AG08395 (cell line): ENCODE data around the gene COX10.
"Not testable (repeated sequence)": the region's sequence is repeated elsewhere in the genome, so short reads cannot be mapped to it uniquely, and the experiment has no call there.

ENCODE experiments used
- DNase-seq: peaks from one replicate; pipeline ENCODE4 v3.0.0; 2012; ENCODE audit warnings: mixed read lengths, low spot score

Gene COX10

DNA sequence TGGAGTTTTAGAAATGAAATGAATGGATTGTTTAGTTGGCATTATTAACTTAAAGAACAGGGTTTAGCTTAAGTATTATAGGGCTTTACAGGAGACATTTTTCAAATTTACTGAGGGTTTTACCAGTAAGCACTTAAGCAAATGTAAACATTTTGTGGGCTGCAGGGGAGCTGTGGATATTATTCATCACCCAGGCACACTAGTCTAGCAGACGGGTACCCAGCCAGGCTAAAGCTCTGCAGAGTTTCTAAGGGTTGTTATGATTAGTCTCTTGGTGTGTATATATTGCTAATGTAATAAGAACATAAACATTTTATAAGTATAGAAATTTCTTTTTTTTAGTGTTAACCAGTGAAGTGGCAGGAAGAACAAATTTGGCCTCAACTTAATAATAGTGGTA lies 110.6 kb downstream of the COX10 start:
- DNase-seq: not testable (repeated sequence)

DNA sequence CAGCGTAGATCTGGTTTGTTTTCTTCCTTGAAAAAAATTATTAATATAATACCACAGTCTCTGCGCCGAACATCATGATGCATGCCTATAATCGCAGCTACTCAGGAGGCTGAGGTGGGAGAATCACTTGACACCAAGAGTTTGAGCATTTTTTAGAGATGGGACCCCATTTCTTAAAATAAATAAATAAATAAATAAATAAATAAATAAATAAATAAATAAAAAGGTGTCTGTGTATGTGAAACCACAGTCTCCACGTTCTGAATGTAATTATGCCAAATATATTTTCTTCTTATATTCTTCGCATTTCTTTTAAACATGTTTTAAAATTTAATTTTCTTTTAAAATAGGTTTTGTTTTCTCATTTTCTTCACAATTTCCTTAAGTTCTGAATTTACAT lies 112.8 kb downstream of the COX10 start:
- not testable (repeated sequence) for DNase-seq

DNA sequence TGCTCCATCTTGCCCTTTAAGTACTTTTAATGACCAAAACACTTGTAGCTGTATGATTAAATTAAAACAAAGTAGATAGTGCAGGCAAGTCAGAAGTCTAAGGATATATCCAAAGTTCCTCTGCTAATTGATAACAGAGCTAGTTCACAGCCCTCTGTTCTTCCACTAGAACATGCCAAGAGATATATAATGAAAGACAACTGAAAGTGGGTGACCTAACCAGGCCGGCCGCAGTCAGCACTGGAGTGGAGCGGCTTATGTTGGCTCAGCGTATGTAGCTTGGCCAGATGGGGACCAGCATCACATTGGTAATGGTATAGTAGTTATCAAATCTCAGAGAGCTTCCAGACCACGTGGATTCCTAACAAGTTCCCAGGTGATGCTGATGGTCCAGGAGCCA lies 115.2 kb downstream of the COX10 start:
- not testable (repeated sequence) for DNase-seq

DNA sequence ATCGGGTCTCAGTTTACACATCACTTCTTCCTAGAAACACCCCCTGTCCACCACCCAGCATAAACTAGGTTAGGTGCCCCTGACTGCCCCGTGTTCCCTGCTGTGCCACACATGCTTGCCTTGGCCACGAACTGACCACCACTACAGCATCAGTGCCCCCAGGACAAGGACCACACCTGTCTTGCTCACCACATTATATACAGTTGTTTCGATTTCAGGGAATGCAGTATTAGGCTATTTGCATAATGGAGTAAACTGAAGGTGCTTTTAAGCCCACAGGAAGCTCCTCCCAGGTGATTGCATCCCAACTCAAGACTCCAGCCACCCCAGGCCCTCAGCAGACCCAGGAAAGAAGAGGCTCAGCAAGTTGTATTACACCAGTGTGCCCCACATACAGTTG lies 117.1 kb downstream of the COX10 start:
- DNase-seq: not testable (repeated sequence)

DNA sequence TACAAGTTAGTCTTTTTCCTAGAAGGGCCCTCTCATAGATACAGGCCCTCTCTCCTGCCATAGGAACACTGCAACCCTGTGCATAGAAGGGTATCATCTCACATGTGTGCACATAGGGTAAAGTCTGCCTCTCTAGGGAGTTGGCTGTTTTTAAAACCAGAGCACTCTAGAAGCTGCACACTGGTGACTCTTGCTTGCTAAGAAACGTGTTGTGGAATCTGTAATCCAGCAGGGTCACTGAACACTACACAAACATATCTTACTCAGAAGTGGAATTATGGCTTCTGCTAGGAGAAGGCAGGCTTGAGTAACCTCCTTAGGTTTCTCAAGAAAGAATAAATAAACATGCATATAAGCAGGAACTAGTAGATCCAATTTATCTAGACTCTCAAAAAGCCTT lies 121.5 kb downstream of the COX10 start:
- not testable (repeated sequence) for DNase-seq

DNA sequence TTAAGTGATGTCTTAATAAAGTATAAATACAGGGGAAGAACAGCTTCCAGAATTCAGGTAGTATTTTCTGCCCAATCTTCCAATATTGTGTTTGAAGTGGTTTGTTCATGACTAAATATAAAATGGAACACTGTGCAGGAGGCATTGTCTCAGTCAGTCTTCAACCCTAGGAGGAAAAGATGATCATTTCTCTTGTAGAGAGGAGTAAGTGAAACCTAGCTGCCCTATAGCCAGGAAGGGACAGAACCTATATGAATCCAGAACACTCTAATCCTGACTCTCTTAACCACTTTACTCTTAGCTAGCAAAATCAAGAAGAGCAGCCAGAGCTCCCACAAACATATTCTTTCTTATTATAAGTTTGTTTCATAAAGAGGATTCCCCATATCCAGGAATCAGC lies 122.2 kb downstream of the COX10 start:
- not testable (repeated sequence) for DNase-seq

DNA sequence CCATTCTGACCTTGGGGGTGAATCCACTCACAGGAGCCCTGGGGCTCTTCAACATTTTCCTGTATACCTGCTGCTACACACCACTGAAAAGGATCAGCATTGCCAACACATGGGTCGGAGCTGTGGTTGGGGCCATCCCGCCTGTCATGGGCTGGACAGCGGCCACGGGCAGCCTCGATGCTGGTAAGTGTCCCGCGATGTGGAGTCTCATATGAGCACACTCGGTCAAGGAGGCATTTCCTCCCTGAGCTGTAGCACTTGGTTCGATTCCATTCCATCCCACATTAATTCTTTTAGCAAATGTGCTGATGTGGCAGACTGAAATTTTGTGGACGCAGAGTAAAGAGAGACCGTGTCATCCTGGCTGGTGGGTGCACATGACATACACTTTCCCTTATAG lies 122.7 kb downstream of the COX10 start:
- DNase-seq: not testable (repeated sequence)

DNA sequence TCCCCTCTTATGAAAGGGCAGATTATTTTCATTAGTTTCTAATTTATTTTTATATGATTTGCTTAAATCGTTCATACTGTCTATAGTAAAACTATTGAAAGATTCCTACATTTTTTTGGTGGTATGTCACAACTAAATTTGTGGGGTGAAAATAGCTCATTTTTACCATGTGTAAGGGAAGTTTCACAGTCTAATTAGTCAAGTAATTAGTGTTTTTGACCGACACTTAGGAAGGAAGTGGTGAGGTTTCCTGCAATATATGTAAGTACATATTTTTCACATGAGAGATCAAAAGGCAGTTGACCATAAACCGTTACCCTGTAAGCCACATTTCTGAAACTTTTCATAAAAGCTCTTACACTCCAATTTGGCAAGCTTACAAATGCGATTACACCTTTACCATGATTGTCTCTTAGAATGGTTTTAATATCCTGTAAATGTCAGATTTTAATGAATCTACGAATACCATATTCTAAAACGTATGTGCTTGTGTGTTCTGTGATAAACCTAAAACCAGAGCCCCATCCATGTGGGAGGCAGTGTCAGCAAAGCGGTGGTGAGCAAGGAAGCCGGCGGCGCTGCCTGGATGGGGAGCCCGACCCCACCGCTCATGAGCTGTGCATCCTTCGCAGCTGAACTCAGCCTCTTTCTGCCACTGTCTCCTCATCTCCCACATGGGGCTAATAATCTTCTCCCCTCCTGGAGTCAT lies 123.5 kb downstream of the COX10 start:
- not testable (repeated sequence) for DNase-seq

GRCh38 chr17:14196377-14196997 lies 127.2 kb downstream of the COX10 start:
- no peak for DNase-seq

GRCh38 chr17:14197057-14197456 lies 127.8 kb downstream of the COX10 start:
- DNase-seq: no peak

GRCh38 chr17:14197586-14197985 lies 128.3 kb downstream of the COX10 start:
- no peak for DNase-seq

DNA sequence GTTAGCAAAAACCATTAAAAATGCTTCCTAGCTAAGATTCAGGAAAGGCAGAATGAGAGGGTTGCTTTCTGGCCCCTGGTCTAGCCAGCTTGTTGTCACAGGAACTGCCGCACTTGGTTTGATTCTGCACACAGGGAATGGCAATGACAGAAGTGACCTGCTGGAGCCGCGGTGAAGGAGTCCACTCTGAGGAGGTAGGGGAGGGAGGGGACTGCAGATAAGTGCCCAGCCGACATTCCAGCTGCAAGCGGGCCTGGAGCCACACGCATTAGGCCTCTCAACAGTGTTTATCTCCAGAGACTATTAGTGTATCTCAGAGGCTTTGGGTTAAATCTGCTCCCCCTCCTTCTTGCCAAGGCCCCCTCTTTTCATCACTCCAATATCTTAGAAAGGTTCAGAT lies 128.7 kb downstream of the COX10 start:
- no peak for DNase-seq

DNA sequence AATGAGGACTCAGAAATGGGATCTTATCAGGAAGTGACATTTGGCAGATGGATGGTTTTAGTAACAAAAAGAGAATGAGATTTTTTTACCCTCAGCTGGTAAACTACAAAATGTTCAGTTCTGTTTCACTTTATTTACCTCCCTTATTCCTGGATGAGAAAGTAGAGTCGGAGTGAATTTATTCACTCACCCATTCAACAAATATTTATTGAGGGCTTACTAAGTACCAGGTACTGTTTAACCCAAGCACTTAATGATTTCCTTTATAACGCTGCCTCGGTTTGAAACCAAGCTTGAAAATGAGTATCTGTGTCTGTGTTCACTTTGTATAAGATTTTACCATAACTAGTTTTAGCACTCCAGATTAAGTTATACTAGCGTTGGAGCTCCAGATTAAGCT lies 129.3 kb downstream of the COX10 start:
- DNase-seq: no peak

- no peak for DNase-seq
Measured at GRCh38 chr17:14199601-14200000, 130.3 kb downstream of the COX10 start.

GRCh38 chr17:14200354-14200753 lies 131.1 kb downstream of the COX10 start:
- DNase-seq: no peak

DNA sequence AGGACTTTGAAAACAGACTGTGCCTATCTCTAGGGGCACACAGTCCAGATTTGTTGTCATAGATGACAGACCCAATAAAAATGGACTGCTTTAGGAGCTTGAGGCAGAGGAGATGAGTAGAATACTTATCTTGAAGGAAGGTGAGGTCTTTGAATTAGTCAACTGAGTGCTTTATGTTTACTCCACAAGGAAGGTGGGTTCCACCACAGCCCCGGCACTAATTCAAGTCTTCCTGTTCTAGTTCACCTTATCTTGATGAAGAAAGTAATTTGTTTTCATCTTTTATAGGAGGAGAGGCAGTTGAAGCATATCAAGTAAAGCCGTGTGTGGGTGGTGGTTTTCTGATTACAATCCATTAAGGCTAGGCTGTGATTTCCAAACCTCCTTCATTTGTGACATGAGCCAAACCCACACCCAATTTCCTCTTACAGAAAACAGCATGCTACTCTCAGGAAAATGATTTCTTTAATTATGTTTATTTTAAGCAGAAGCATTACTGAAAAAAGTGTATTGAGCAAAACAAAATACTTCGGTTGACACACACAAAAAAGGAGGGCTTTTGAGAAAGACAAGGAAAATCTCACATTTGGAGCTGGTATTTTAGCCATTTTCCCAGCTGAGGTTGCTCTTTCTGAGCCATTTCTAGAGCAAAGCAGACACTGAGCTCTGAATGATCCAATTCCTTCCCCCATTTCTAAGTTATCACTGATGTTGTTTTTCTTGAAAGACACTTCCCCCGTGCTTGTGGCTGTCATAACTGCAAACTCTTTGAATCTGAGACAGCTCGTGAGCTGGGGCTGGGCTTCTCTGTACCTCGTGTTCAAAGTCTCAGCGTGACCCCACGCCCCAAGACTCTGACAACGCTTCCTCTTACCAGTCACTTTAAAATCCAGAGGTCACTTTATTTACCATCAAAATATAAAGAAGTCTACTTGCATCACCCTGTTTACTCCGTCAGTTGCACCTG lies 132.0 kb downstream of the COX10 start:
- DNase-seq: no peak

- no peak for DNase-seq
Measured at GRCh38 chr17:14201988-14202380, 132.7 kb downstream of the COX10 start.

DNA sequence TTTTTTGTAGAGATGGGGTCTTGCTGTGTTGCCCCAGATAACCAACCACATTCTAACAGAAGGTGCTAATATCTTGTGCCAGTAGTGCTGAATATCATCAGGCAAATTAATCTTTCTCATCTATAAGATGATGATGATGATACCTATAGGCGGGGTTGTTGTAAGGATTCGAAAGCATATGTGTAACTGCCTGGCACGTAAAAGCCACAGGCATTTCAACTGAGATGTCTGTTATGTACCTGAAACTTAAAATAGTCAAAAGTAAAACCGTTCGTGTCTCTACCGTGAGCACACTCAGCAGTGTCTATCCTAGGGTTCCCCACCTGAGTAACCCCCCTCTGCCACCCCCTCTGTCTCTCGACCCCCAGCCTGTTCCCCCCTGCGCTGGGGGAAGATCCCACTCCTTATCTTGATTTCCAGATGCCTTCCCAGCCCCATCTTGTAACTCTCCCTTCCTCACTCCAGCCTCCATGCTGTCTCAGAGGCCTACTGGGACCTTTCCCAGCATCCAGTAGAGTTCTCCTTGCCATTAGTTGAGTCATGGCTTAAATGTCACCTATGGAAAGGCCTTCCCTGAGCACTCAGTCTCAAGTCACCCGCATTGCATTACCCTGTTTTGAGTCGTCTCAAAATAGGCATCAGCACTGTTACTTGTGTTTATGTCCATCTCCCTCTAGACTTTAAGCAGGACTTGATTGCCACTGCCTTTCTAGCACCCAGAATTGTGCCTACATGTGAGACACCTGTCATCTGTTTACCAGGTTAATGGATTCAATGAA lies 133.3 kb downstream of the COX10 start:
- no peak for DNase-seq

DNA sequence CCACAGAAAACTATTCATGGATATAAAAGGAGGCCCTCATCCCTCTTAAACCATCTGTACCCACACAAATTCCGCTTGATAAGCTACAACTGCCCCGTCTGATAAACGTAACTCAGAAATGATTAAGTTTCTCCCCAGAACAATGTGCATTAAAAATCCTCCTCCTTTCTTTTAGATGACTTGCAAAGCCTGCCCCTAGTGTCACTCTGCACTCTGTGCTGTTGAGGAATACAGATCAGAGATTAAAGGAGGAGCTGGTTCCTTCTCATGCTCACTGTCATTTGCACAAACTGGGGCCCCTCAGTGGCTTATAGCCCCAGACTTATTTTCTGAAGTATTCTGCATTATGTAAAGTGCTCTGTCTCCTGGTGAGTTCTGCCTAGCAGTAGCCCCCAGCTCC lies 134.1 kb downstream of the COX10 start:
- DNase-seq: no peak

DNA sequence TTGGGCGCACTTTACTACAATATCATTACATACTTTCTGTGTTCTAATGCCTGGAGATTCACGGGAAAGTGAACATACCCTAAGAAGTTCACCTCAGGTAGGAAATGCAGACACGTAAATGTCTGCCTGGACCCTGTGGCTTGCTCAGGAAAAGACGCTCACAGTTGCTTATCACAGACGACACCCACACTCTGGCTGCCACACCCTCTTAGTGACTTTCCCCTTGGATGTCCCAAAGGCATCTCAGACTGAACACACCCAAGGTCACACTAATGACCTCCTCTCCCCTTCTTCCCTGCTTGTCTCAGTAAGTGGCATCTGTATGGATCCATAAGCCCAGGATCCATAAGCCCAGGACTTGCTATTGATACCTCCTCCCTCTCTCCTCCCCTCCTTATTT lies 134.8 kb downstream of the COX10 start:
- DNase-seq: no peak

GRCh38 chr17:14204546-14204945 lies 135.2 kb downstream of the COX10 start:
- no peak for DNase-seq

GRCh38 chr17:14205380-14205779 lies 136.1 kb downstream of the COX10 start:
- DNase-seq: no peak
